ENCODE results near the gene RINL.
"Not testable (repeated sequence)": the region's sequence is repeated elsewhere in the genome, so short reads cannot be mapped to it uniquely, and the experiment has no call there.

The RINL gene

DNA sequence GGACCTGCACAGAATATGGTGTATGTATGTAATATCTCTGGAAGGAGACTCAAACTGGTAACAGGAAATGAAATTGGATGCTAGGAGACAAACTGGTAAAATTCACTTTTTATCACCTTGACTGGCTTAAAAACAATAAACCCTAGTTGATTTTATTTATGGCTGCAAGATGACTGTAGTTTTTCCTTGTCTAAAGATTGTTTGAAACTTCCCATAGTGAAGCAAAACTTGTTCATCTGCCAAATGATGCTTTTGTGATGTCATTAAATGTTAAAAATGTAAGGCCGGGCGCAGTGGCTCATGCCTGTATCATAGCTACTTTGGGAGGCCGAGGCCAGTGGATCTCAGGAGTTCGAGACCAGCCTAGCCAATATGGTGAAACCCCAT is 44.0 kb downstream of the RINL start:
- no peak for DNase-seq (ENCODE audit: low read depth in 2 of 2)

DNA sequence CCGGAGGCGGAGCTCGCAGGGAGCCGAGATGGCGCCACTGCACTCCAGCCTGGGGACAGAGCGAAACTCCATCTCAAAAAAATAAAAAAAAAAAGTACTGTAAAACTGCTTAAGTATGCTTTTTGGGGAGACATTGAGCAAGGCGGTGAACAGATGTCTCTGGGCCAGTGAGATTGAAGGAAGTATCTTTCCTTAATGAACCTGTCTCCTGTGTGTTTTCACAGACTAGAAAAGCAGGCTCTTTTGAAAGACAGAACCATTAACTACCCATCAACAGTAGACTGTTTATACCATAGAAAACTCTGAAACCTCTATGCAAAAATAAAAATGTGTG is 45.0 kb downstream of the RINL start:
- DNase-seq (ENCODE audit: low read depth in 2 of 2) = no peak

DNA sequence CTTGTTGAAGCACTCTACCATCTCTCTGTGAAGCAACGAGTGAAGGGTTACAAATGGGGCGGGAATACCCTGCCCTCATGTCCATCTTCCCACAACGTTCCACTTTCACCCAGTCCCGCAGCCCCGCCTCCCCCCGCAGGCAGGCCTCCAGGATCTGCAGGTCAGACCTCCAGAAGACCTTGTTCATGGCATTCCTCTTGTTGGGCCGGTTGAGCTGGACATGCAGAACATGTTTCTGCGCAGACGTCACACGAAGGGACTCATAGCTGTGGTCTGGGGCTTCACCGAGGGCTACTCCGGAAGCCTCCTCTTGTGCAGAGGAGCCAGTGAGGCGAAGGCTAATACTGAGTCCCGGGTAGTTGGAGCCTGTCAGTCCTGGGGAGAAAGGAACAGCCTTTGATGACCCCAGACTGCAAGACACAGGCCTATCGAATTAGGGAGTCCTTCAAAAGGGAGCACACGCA is 46.9 kb downstream of the RINL start:
- DNase-seq (ENCODE audit: low read depth in 2 of 2) = peak in 1 of 2 donors; percentile 16

DNA sequence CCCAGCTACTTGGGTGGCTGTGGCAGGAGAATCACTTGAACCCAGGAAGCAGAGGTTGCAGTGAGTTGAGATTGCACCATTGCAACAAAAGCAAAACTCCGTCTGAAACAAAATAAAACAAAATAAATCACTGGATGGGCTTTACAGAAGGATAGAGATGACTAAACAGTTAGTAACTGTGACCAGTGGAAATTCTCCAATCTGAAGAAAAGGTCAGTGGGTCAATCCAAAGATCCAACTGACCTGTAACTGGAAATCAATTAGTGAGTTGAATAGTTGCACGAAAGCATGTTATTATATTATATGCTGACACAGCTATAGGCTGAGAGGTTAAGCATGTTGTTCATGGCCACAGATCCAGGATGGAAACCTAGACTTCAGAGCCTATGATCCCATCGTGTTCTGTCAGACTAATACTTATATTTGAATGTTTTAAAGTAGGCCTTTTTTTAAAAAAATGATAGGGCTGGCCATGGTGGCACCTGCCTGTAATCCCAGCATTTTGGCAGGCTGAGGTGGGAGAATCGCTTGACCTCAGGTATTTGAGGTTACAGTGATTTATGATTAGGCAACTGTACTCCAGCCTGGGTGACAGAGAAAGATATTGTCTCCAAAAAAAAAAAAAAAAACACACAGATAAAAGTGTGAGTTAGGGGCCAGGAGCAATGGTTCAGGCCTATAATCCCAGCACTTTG is 47.9 kb downstream of the RINL start:
- no peak for DNase-seq (ENCODE audit: low read depth in 2 of 2)

DNA sequence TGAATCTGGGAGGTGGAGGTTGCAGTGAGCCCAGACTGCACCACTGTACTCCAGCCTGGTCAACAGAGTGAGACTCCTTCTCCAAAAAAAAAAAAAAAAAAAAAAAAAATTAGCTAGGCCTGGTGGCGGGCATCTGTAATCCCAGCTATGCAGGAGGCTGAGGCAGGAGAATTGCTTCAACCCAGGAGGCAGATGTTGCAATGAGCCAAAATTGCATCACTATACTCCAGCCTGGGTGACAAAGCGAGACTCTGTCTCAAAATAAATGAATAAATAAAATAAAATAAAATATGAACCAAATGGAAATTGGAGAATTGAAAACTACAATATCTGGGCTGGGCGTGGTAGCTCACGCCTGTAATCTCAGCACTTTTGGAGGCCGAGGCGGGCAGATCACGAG is 48.9 kb downstream of the RINL start:
- not testable (repeated sequence) for DNase-seq (ENCODE audit: low read depth in 2 of 2)

DNA sequence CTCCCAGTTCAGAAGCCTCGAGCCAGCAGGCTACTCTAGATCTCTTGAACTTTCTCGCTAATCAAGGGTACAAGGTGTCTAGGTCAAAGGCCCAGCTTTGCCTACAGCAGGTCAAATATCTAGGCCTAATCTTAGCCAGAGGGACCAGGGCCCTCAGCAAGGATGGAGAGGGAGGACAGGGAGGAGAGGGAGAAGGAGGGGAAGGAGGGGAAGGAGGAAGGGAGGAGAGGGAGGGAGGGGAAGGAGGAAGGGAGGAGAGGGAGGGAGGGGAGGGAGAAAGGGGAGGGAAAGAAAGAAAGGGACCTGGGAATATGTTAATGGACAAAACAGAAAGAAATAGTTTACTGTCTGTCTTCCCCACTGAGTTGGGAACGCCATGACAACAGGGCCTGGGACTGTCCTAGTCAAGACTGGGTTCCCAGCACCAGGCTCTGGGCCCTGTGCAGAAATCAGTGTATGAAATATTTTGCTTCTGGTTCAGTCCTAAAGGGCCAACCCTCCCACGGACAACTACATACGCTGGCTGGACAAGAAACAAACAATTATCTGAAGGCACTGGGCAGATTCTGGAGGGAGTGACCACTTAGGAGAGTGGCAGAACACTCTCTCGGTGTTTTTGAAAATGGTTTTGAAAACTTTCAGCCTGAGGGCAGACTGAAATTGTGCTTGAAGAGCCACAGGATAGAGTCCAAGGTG is 51.1 kb downstream of the RINL start:
- no peak for DNase-seq (ENCODE audit: low read depth in 2 of 2)

DNA sequence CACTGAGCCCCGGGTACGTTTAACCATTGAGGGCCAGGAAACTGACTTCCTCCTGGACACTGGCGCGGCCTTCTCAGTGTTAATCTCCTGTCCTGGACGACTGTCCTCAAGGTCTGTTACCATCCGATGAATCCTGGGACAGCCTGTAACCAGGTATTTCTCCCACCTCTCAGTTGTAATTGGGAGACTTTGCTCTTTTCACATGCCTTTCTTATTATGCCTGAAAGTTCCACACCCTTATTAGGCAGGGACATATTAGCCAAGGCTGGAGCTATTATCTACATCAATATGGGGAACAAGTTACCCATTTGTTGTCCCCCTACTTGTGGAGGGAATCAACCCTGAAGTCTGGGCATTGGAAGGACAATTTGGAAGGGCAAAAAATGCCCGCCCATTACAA is 52.1 kb downstream of the RINL start:
- DNase-seq (ENCODE audit: low read depth in 2 of 2) = not testable (repeated sequence)

DNA sequence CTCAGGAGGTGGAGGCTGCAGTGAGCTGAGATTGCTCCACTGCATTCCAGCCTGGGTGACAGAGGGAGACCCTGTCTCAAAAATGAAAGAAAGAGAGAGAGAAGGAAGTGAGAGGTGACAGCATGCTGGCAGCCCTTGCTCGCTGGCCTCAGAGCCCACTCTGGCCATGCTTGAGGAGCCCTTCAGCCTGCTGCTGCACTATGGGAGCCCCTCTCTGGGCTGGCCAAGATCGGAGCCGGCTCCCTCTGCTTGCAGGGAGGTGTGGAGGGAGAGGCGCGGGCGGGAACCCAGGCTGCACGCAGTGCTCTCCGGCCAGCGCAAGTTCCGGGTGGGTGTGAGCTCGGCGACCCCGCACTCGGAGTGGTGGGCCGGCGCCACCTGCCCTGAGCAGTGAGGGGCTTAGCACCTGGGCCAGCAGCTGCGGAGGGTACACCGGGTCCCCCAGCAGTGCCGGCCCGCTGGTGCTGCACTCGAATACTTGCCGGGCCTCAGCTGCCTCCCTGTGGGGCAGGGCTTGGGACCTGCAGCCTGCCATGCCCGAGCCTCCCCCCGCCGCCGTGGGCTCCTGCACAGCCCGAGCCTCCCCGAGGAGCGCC is 56.7 kb downstream of the RINL start:
- DNase-seq (ENCODE audit: low read depth in 2 of 2) = not testable (repeated sequence)

DNA sequence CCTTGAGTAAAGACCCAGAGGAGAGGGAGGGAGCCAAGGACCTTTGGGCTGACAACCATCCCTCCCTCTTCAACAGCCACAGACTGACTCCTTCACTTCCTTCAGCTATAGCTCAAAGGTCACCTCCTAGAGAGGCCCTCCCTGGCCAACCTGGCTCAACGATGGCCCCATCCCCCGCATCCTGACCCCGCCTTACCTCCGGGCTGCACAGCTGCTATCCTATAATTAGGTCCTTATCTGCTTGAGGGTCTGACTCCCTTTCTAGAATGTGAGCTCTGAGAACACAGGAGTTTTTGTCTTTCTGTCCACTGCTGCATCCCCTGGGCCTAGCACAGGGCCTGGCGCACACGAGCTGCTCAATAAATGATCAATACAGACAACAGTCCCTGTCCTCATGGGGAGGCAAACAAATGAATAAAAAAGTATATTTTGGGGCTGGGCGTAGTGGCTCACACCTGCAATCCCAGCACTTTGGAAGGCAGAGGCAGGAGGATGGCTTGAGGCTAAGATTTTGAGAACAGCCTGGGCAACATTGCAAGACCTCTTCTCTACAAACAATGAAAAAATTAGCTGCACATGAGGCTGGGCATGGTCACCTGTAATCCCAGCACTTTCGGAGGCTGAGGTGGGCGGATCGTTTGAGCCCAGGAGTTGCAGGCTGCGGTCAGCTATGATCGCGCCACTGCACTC is 58.7 kb downstream of the RINL start:
- no peak for DNase-seq (ENCODE audit: low read depth in 2 of 2)

All from stimulated activated CD8-positive, alpha-beta memory T cell treated with anti-CD3 and anti-CD28 coated beads, Interleukin-15, amount 100 ng/mL, for 48 hours (primary cell).